Stimulated activated CD8-positive, alpha-beta memory T cell treated with anti-CD3 and anti-CD28 coated beads, Interleukin-7, amount 100 ng/mL, for 1 hour (primary cell): ENCODE data around the gene ZDHHC14.
"Not testable (repeated sequence)": the region's sequence is repeated elsewhere in the genome, so short reads cannot be mapped to it uniquely, and the experiment has no call there.

Experiments
- DNase-seq, 2 donors: peaks; one replicate each; pipeline ENCODE4 v3.0.0-alpha.2; 2020; ENCODE audit warnings: low read depth in 2 of 2

ZDHHC14 gene

DNA sequence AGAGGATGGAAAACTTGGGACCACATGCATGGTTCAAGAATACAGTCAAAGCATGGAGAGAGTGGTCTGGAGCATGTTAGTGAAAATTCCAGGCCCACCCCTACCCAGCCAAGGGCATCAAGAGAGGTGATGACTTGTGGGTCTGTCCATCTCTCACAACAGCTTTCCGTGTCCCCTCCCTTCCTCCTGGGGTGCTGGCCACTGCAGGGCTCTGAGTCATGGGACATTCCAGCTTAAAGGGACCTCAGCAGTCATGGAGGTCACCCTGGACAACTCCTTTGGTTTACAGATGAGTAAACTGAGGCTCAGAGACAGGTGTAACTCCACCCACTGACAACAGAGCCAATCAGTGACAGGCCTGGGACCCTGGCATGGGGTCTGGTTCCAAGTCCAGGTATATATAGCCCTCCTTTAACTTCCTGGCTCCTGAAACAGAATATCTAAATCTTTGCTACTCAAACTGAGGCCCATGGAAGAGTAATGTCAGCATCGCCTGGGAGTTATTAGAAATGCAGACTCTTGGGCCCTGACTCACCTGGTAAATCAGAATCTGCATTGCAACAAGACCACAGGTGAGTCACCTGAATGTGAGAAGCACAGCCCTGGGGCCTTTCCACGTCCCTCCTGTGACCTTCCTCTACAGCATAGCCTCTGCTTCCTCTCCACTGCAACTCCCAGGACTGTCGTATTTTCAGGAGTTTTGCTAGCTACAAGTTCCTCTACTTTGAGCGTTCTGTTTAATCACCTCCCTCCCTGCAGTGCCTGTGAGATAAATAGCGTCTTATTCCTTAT is 170.2 kb downstream of the ZDHHC14 start:
- DNase-seq = no peak

DNA sequence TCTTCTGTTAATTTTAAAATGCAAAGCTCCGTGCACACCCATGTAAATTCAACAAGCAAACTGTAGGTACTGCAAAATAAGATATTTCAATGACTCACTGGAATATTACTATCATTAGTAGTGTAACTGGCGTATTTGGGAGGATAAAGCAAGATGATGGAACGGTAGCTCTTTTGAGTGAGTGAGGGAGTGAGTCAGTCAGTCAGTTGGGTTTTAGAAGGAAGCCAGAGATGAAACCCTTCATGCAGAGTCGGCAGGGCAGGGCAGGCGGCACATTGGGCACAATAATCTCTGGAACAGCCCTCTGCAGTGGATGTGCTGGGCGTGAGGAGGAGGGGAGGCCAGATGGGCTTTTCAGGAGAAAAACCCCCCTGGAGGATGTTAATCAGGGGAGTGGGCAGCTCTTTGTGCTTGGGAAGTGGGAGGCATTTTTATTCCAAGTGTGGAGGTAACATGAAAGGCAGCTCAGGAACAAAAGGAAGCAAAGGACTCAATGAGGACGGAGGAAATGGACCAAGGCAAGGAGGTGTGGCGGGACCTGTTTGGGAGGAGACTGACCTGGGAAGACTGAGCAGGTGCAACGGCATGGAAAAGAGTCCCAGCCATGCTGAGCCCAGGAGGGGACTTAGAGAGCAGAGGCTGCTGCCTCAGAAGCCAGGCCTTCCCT is 171.2 kb downstream of the ZDHHC14 start:
- no peak for DNase-seq

DNA sequence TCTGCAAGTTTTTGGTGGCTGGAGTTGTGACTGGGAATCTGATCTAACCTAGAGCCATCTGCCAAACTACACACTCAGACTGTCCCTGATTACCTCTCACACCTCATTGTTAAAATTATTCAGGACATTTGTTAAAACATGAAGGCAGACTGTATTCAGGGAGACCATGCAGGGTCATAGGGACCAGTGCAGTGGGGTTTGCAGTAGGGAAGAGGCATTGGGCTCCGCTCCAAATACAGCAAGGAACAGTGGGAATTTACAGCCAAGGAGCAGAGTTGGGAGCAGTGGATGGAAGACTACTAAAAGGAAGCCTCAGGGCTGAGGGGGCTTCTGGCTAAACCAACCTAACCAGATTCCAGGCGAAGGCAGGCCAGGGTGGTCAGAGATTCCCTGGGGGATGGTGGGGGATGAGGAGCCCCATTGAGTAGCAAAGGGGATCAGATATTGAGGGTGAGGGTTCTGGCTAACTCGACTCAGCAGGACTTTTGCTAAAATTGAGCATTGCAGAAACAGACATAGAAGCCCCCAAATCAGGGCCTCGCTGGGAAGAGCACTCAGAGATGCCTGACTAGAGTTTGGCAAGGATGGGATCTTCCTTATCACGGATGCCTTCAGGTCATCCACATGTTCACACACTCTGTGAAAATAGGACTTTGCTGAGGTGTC is 172.0 kb downstream of the ZDHHC14 start:
- DNase-seq = no peak

DNA sequence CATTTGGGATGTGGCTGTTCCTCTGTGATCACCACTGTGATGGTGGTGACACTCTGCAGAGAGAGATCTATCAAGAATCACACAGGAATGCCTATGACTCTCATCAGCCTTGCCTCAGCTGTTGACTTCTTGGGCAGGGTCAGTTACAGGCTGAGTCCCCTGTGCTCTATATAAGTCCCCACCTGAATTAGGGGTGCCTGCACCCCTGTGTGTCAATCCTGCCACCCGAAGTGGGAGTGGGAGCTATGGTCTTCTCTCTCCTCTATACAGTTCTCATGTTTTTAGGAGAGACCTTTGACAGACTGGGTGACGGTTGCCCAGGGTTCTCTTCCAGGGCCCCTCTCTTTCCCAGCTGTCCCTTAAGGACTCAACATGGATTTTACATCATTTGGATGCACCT is 173.8 kb downstream of the ZDHHC14 start:
- DNase-seq = no peak

DNA sequence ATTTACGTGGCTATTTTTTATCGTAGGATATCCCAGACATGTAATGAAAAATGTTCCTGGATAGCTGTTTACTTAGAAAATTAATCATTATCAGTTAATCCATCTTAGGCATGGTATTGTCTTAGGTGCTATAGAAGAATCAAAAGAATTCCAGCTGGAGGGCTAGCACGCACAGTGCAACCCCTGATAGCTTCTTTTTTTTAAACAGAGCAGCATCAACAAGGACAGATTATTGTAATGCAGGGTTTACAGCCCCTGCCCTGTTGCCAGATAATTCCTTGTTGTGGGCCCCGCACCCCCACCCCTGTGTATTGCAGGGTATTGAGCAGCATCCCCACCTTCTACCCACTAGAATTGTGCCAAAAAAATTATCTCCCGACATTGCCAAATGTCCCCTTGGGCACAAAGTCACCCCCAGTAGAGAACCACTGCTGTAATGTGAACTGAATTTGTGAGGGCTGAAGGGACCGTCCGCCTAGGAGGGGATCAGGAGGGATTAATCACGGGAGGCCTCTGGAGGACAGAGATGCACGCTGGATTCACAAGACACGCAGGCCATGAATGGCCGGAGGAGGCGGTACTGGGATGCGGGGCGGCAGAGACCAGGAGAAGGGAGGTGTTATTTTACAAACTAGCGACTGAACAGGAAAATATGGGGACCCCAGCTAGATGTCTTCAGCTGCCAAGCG is 174.6 kb downstream of the ZDHHC14 start:
- no peak for DNase-seq

DNA sequence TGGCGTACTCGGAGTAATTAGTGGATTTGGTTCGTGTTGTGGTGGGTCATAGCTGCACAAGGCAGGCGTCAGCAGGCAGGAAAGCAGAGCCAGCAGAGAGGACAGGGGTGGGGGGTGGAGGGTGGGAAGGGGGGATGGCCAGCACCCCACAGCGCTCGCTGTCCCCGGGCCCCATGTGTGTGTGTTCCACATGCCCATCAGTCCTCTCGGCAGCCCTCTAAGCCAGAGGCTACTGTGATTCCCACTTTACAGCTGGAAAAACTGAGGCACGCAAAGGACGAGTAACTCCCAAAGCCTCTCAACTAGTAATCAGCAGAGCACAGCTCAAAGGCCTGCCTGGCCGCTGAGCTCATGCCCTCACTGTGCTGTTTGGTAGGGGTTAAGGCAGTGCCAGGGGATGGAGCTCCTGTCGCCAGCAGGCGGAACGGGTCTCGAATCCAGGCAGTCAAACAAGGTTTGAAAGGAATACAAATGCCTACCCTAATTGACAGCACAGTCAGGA is 175.2 kb downstream of the ZDHHC14 start:
- no peak for DNase-seq

DNA sequence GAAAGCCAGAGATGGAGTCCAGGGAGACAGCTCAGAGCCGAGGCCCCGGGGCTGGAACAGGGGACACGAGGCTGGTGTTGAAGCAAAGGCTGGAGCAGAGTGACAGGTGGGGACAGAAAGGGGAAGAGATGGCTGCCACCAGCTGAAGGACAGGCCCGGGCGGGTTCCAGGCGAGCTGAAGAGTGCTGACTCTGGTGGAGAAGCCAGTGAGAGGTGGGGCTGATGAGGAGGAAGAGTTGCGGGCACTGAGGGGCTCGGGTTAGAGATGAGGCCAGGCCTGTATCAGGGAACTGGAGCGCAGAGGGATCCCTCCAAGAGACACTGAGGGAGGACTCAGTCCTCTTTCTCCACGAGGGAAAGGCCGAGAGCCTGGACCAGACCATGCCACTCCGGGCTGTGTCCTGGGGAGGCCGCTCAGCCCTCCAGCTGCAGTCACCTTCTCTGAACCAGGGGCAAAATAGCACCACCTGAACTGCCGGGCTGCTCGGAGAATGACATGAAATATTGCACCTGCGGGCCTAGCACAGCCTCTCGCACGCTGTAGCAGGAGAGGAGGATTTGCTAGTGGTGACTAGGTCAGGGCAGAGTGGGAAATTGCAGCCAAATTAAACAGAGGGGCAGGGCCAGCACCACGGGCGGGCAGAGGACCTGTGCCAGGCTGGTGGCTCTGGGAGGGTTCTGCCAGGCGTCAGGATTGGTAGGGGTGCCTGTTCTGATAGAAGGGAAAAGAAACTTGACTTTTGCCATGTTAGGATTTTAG is 175.9 kb downstream of the ZDHHC14 start:
- DNase-seq = no peak

DNA sequence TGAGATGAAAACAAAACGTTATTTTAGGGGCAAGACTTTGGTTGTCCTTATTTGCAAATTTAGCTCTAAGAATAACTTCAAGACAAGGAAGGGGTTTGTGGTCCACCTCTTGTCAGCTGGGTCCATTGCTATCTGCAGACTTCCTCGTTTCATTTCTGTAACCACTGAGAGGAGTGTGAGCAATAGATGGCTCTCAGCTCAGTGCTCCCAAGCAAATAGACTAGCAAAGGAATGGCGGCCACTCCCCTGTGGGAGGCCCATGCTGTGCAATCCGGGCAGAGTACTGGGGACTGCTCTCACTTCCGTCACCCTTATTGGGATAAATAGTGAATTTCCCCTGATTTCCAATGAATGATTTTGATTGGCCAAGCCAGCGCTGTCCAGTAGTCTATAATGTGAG is 176.6 kb downstream of the ZDHHC14 start:
- DNase-seq = no peak

DNA sequence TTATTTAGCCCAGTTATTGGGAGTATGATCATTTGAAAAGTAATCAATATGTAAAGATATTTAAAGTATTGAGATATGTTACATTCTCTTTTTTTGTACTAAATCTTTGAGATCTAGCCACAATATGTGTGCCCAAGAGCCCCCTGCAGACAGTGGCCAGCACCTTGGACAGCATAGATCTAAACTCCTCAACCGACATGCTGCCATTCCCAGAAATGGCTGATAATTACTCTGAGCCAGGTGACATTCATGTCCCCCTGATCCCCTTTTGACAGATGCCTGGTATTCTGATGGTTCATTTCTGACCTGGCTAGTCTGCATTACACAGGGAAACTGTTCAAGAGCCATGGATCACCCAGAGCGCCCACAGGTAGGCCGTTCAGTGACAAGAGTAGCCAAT is 177.1 kb downstream of the ZDHHC14 start:
- no peak for DNase-seq

DNA sequence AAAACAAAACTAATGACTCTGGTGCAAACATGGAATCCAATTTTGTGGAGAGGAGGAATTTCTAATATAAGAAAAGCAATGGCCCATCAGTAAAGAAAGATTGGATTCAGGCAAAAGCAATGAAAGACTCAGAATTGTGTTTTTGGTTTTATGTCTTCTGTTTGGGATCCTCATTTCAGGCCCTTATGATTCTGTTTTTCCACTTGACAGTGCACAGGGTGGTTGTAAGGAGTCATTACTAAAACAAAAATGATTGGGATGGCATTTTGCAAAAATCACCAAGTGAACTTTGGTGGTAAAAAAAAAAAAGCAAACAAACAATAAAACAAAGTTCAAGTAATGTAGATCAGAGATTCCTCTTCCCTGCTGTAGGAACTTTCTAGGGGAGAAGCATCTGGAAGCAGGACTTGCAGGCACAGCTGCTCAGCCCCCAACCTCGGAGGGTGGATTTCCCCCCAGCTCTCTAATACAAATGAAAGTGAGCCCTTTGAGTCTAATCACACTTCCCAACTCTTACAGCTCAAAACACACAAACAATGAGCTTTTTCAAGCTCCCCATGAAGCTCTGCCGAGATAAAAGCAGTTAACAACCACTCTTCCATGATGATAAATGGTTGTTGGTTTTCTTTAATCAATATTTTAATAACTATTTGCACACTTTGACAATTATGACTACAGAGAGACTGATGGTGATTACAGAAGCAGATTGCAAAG is 177.7 kb downstream of the ZDHHC14 start:
- DNase-seq = no peak

DNA sequence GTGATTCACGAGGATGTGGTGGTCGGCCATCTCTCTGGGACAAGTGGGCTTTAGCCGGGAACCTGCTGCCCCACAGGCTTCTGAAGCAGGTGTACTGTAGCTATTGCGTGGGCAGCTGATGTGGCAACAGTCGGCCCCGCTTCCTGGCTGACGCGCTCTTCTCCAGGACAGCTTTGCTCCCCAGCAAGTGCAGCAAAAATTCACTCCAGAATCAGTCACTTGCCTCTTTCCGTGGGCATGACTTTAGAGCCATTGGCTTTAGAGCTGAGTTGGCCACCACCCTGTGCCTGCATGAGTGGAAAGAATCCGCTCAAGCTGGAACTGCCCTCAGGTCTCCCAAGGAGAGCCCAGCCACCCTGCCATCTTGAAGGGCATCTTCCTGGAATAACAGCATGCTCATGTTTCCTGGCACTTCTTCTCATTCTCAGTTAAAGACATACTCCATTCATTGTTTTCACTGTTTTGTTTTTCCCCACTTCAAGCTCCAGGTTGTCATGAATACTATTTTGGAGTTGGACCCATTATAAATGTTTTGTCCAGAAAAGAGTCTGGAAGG is 178.3 kb downstream of the ZDHHC14 start:
- DNase-seq = no peak

DNA sequence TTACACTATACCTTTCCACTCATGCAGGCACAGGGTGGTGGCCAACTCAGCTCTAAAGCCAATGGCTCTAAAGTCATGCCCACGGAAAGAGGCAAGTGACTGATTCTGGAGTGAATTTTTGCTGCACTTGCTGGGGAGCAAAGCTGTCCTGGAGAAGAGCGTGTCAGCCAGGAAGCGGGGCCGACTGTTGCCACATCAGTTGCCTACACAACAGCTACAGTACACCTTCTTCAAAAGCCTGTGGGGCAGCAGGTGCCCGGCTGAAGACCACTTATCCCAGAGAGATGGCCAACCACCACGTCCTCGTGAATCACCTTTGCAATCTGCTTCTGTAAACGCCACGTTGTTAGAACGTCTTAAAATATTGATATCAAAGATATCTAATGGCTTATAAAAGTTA is 179.1 kb downstream of the ZDHHC14 start:
- DNase-seq = not testable (repeated sequence)

DNA sequence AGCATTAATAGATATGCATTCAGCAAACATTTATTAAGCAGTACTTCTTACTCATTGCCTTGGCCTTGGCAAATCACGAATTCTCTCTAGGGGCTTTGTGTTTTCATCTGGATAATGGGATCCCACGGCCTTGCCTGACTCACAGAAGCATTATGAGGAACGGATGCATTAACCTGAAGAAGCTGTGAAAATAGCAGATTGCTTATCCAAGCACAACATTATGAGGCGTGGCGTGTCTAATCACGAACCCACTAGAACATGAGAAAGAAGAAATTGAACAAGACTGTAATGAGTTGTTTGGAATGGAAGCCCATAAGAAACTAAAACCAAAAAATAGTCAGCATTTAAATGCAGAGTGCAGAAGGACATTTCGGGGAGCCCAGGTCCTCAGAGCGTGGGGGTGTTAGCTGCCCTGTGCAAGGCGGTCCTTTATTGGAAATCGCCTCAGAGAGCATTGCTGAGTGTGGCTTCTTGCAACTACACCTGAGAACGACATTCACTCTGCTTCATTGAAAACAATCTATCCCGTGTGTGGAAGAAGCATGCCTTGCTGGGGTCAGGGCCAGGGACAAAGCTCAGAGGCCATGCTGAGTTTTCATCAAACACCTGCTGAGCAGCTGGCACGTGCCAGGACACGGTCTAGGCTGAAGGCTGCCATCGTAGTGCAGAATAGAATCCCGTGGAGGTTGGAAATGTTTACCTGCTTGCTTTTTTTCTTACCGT is 179.9 kb downstream of the ZDHHC14 start:
- no peak for DNase-seq

DNA sequence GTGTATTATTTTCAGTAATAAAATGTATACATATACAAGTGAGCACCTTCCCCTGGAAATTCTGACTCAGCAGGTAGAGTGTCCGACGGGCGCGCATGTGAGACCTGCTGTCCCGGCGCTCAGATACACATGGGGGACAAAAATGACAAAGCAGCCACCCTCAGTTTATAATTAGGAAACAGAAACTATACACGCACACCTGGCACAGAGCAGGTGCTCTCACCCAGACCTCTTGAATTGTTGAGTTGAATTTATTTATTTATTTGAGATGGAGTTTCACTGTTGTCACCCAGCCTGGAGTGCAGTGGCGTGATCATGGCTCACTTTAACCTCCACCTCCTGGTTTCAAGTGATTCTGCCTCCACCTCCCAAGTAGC is 180.4 kb downstream of the ZDHHC14 start:
- no peak for DNase-seq

DNA sequence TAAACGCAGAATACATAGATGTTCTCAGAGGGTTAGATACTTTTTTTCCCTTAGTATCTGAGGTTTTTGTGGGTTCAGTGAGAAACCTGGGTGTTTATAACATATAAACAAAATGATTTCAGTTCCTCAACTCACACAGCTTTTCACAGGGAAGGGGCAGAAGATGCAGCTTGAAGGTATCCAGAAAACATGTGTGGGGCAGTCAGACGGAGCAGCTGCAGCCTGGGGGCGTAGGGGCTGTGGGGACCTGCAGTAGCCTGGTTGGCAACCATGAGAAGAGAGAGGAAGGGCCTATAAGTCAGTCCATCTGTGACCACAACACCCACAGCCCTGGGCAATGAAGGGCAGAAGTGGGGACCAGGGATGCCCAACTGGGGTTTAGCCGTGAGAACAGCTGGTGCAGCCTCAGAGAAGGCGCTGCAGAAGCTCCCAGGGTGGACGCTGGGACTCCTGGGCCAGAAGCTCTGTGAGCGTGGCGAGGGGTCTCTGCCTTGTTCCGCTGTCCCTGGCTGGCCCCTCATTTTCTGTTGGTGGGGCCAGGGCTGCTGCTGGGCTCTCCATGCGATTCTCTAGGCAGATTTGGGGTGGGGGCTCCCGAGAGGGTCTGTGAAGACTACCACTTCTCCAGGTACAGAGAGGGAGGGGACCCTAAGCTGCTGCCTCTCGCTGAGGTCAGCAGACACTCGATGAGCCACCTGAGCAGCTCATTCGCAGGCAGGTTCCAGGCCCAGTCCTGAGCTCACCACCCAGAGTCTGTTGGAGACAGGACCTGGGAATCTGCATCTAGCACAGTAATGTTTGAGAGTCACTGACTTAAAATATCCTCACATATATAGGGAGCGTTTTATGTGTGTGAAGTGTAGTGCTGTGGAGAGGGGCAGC is 181.2 kb downstream of the ZDHHC14 start:
- no peak for DNase-seq

DNA sequence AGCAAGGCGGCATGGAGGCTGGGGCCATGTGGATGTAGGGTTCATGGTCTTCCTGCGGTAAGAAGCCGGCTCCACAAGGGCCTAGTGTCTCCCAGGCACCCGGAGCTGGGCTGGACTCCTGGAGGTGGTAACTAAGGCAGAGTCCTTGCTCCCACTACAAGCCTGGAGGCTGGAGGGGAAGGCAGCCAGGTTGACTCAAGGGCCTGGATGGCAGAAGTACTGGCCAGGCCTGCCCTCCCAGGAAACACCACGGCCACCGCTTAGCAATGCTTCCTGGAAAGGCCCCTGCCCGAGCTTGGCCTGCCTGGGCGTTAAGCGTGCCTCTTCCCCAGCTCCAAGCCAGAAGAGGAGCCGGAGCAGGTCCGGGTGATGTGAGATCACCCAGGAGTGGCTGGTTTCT is 182.0 kb downstream of the ZDHHC14 start:
- DNase-seq = no peak

DNA sequence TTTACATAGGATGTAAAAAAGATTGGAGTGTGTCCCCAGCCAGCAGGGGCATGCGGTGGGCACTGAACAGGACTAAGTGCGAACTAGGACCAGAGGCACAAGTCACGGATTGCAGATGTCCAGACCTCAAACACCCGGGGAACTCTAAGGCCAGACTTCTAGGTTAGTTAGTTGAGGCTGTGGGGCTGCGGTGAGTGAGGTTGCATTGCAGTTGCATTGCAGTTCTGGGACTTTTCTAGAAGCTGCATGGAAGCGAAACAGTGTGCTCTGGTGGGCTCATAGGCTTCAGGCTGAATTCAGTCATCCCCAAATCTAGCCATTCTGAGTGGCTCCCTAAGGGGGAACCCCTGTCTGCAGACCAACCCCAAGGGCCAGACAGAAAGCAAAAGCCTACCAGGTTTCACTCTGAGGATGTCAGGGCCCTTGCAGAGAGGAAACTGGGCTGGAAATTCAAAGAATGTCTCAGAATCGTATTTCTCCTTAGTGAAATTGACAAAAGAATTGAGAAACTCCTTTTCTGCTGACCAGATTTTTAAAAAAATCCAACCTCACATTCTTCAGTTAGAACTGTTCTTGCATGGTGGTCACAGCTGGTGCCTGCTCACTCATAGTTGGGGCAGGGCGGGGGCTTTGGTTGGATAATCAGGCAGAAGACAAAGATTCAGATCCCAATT is 182.8 kb downstream of the ZDHHC14 start:
- DNase-seq = no peak

DNA sequence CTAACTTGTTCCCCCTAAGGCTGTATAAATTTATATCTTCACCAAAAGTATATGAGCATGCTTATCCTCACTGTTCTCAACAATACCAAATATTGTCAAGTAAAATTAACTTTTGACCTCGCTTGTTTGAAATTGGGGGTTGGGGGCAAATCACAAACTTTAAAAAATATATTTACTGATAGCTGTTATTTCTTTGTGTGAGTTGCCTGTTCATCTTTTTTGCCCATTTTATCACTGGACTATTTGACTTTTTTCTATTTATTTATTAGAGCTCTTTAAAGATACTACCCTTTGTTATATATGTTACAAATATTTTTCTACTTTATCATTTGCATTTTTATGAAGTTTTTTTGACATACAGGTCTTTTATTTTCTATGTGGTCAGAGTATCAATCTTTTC is 187.7 kb downstream of the ZDHHC14 start:
- no peak for DNase-seq
